ENCODE measurements around the gene HOPX.

- TF ChIP-seq CTCF (IDR thresholded peaks at IDR 0.05; ENCODE audit: low read length) (no peak), EZH2phosphoT487 (IDR thresholded peaks at IDR 0.05; ENCODE audit: low read length) (no peak), EZH2 (optimal IDR thresholded peaks at IDR 0.05; ENCODE audit: low read depth, low read length) (no peak)
Measured at GRCh38 chr4:56666279-56666678, 14.8 kb downstream of the HOPX start.
